SU-DHL-6 (cell line): ENCODE results near the gene MAP1B.

ENCODE experiments used
- EZH2phosphoT487 ChIP-seq: fragments of 200-600 bp; sonication (generic), shearing (Covaris generic); conservative IDR thresholded peaks from 2 replicates; pipeline ENCODE4 v1.6.1; 2018; ENCODE audit warnings: mild to moderate bottlenecking, antibody characterized with exemption, low read length, moderate library complexity, mixed read lengths
- TF ChIP-seq, protein P1 (sequence below): fragments of 200-600 bp; sonication (generic); IDR thresholded peaks from one replicate; pipeline ENCODE4 v1.5.1; 2017; ENCODE audit warnings: antibody characterized with exemption, mild to moderate bottlenecking, low read length, moderate library complexity; ENCODE audit not compliant: insufficient read depth, poor library complexity, severe bottlenecking

DNA sequence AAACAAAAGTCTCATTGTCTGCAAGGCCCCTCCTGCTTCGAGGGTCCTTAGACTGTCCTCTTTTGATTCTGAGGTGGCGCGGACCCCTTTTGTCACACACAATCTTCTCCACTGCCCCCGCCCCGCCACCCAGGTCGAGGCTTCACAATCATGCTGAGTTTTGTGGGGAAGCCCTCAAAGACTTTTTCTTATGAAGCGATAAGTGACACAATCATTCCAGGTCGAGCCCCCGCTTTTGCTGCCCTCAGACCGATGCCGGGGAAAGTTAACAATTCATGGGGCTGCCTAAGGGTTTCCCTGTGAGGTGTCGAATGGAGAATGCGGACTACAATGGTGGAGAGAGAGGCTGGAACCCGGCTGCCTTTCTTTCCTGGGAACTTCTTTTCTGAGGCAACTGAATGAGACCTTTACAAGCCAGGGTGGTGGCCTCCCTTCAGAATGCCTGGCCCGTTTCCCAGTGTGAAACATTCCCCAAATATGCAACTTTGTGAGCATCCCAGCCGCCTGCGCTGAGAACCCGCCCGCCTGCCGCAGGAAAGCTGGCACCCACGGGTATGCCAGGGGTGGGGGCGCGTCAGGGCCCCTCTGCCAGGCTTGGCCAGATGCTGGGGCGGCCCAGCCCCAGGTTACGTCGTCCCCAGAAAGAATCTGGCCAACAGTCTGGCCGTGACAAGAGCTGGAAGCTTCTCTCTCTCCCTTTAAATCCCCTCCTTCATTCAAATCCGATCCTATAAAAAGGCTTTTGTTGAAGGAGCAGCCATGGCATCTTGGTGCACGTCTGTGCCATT is 71.9 kb downstream of the MAP1B start:
- TF ChIP-seq, protein P1, sequence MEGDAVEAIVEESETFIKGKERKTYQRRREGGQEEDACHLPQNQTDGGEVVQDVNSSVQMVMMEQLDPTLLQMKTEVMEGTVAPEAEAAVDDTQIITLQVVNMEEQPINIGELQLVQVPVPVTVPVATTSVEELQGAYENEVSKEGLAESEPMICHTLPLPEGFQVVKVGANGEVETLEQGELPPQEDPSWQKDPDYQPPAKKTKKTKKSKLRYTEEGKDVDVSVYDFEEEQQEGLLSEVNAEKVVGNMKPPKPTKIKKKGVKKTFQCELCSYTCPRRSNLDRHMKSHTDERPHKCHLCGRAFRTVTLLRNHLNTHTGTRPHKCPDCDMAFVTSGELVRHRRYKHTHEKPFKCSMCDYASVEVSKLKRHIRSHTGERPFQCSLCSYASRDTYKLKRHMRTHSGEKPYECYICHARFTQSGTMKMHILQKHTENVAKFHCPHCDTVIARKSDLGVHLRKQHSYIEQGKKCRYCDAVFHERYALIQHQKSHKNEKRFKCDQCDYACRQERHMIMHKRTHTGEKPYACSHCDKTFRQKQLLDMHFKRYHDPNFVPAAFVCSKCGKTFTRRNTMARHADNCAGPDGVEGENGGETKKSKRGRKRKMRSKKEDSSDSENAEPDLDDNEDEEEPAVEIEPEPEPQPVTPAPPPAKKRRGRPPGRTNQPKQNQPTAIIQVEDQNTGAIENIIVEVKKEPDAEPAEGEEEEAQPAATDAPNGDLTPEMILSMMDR: no peak
- TF ChIP-seq EZH2phosphoT487: no peak
